ENCODE results near the gene SLC36A1.

DNA sequence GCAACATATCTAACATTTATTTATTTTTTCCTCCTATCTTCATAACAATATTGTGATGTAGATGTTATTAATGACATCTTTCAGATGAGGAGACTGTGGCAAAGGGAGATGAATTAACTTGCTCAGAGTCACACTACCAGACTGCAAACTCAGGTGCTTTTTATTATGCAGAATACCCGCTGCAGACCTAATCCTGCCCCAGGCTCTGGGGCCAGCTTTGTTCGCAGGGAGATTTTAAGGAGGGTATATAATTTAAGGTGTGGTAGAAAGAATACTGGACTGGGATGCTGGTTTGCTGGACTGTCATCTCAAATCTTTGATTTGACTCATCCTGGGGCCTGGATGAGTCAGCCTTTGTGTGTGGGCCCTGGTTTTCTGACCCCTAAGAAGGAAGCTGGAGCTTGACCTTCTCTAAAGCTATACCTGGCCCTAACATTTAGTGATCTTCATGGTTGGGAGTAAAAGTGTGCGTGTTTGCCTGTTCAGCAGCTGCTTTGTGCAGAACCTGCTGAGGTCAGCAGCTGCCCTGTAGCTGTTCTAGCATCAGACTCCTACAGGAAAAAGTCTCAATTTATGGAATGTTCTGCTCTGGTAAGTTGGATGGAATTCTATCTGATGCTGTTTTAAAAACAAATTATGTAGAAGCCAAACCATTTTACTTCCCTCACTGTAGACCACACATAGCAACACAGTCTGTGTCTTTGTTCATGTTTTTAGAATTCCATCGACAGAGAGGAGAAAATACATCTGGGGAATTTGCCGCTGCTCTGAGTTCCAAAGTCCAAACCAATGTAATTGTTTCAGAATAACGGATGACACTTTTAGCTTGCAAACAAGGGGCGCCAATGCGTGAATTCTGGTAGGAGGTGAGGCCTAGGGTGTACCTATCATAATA is 4.5 kb downstream of the SLC36A1 start:
- no peak for TF ChIP-seq FOXM1 (IDR thresholded peaks at IDR 0.05; ENCODE audit: borderline replicate concordance)
- TF ChIP-seq ELF4 (IDR thresholded peaks at IDR 0.05): no peak
- no peak for TF ChIP-seq ARNT (IDR thresholded peaks at IDR 0.05)
- no peak for TF ChIP-seq HDGF (IDR thresholded peaks at IDR 0.05; ENCODE audit: borderline replicate concordance)
- no peak for TF ChIP-seq SP1 (IDR thresholded peaks at IDR 0.05)
- TF ChIP-seq, protein P1, sequence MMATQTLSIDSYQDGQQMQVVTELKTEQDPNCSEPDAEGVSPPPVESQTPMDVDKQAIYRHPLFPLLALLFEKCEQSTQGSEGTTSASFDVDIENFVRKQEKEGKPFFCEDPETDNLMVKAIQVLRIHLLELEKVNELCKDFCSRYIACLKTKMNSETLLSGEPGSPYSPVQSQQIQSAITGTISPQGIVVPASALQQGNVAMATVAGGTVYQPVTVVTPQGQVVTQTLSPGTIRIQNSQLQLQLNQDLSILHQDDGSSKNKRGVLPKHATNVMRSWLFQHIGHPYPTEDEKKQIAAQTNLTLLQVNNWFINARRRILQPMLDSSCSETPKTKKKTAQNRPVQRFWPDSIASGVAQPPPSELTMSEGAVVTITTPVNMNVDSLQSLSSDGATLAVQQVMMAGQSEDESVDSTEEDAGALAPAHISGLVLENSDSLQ (IDR thresholded peaks at IDR 0.05): no peak
- no peak for TF ChIP-seq SUZ12 (IDR thresholded peaks at IDR 0.05)
- no peak for TF ChIP-seq TARDBP (IDR thresholded peaks at IDR 0.05)

All from HEK293T (cell line).